Small intestine (tissue), 7 donors: ENCODE measurements around the gene NDFIP1. TPM values are rescaled to one million over a fixed set of nuclear protein-coding genes. Genes with fewer than 3 reads are reported as not detected.
A peak's percentile ranks its signal among the peaks of the same experiment; 100 is the strongest.
"Not testable (repeated sequence)": the region's sequence is repeated elsewhere in the genome, so short reads cannot be mapped to it uniquely, and the experiment has no call there.

Experiments used
- DNase-seq, 2 donors: peaks; one replicate each; pipeline versions ENCODE4 v3.0.0 to v3.0.0-alpha.2; 2013
- FAIRE-seq: peaks from 2 replicates; lab custom pipeline; 2012; peaks lifted over from hg19 to GRCh38; lab: Jason Lieb, UNC
- H3K27ac ChIP-seq, 3 donors: one replicate each; pipeline ENCODE4 v1.5.1; 2013; ENCODE audit warnings: low read length in 2 of 3, mild to moderate bottlenecking in 2 of 3, control low read depth in 1 of 3, inconsistent platforms in 1 of 3, low read depth in 1 of 3, moderate library complexity in 1 of 3
- H3K27me3 ChIP-seq, 3 donors: one replicate each; pipeline ENCODE4 v1.6.1; 2013; ENCODE audit warnings: low read length in 3 of 3, inconsistent platforms in 1 of 3; ENCODE audit not compliant: control insufficient read depth in 3 of 3, insufficient read depth in 3 of 3
- H3K36me3 ChIP-seq, 3 donors: one replicate each; pipeline ENCODE4 v1.6.1; 2013; ENCODE audit warnings: low read length in 3 of 3, inconsistent platforms in 1 of 3, low read depth in 1 of 3, mild to moderate bottlenecking in 1 of 3, moderate library complexity in 1 of 3; ENCODE audit not compliant: control insufficient read depth in 3 of 3, insufficient read depth in 2 of 3
- H3K4me1 ChIP-seq, 3 donors: one replicate each; pipeline ENCODE4 v1.6.1; 2013; ENCODE audit warnings: low read length in 2 of 3, inconsistent platforms in 1 of 3, low read depth in 1 of 3, mild to moderate bottlenecking in 1 of 3, moderate library complexity in 1 of 3; ENCODE audit not compliant: control insufficient read depth in 3 of 3, insufficient read depth in 2 of 3
- H3K4me3 ChIP-seq, 3 donors: one replicate each; pipeline ENCODE4 v1.5.1; 2013; ENCODE audit warnings: low read length in 3 of 3, control low read depth in 1 of 3, inconsistent platforms in 1 of 3, low read depth in 1 of 3, mild to moderate bottlenecking in 1 of 3, moderate library complexity in 1 of 3
- H3K9me3 ChIP-seq, 2 donors: one replicate each; pipeline ENCODE4 v1.6.1; 2013; ENCODE audit warnings: low read depth in 1 of 2, low read length in 1 of 2; ENCODE audit not compliant: control insufficient read depth in 2 of 2, insufficient read depth in 1 of 2
- WGBS, 3 donors: extraction: QIAGEN DNeasy Blood & Tissue Kit; methylation state at CpG; one replicate each; pipeline ENCODE4 v1.1.7; 2013; 5-methylcytosine and 5-hydroxymethylcytosine counted together
- polyA plus RNA-seq, 4 donors: library from polyadenylated mRNA; stranded (reverse) in 3 of 4; unstranded in 1 of 4; fragments of 200-250 nt in 3 of 4; fragments of 120-200 nt in 1 of 4; gene quantifications; one replicate each; pipeline versions ENCODE4 v1.2.1 to v1.2.3, GENCODE V29; 2013
- donor health status: healthy with polysubstance abuse.
- donor health status: control.
- donor health status: control.
- donor health status: Bipolar disorder and iron deficiency.
- donor health status: healthy.

NDFIP1 gene
- polyA plus RNA-seq, 4 donors = 28.9 to 63.4 (median 37.6) TPM

- WGBS, 3 donors = 85 to 87% (median 86%) methylated on average over 4 of the region's 4 CpGs
- FAIRE-seq = no peak
- DNase-seq = peak; percentile 79 to 81
- no peak overlapping the region for H3K27ac ChIP-seq
- H3K36me3 ChIP-seq = peaks cover 0 to 18% (median 7%) of the 10 kb centered on the region in 3 donors
- no peak overlapping the region for H3K4me3 ChIP-seq
- no peaks in the 10 kb centered on the region for H3K4me1 ChIP-seq
- H3K27me3 ChIP-seq = no peaks in the 10 kb centered on the region
- no peaks in the 10 kb centered on the region for H3K9me3 ChIP-seq
Observed at GRCh38 chr5:142145106-142145900, 36.7 kb downstream of the NDFIP1 start.

GRCh38 chr5:142149363-142149762 is 40.8 kb downstream of the NDFIP1 start:
- Histone ChIP-seq H3K9me3 (no peaks in the 10 kb centered on the region), H3K36me3 (peaks cover 0 to 7% (median 7%) of the 10 kb centered on the region in 3 donors), H3K27ac (no peak overlapping the region), H3K4me3 (no peak overlapping the region), H3K27me3 (no peaks in the 10 kb centered on the region), H3K4me1 (no peaks in the 10 kb centered on the region)
- WGBS, 3 donors = 59 to 79% (median 70%) methylated on average over 1 of the region's 1 CpG
- no peak for FAIRE-seq
- DNase-seq = no peak

GRCh38 chr5:142150431-142150830 is 41.9 kb downstream of the NDFIP1 start:
- whole genome bisulfite sequencing, 3 donors = 85 to 88% (median 86%) methylated on average over 8 of the region's 8 CpGs

GRCh38 chr5:142151436-142152383 is 43.1 kb downstream of the NDFIP1 start:
- Histone ChIP-seq H3K4me3 (no peak overlapping the region), H3K36me3 (peaks cover 0 to 4% (median 3%) of the 10 kb centered on the region in 3 donors), H3K27ac (no peak overlapping the region), H3K27me3 (no peaks in the 10 kb centered on the region), H3K9me3 (no peaks in the 10 kb centered on the region), H3K4me1 (no peaks in the 10 kb centered on the region)
- WGBS, 3 donors = 30 to 45% (median 38%) methylated on average over 3 of the region's 3 CpGs
- FAIRE-seq (peak; percentile 81), DNase-seq (peak; percentile 77 to 84)

More at GRCh38 chr5:142150431-142150830, 41.9 kb downstream of the NDFIP1 start:
- Histone ChIP-seq H3K9me3 (no peaks in the 10 kb centered on the region), H3K27me3 (no peaks in the 10 kb centered on the region), H3K36me3 (peaks cover 0 to 5% (median 4%) of the 10 kb centered on the region in 3 donors), H3K27ac (no peak overlapping the region), H3K4me1 (no peaks in the 10 kb centered on the region), H3K4me3 (no peak overlapping the region)
- DNase-seq (no peak), FAIRE-seq (no peak)

- Histone ChIP-seq H3K4me3 (no peak overlapping the region), H3K4me1 (no peaks in the 10 kb centered on the region), H3K36me3 (peaks cover 0 to 3% (median 2%) of the 10 kb centered on the region in 3 donors), H3K27me3 (no peaks in the 10 kb centered on the region), H3K9me3 (no peaks in the 10 kb centered on the region), H3K27ac (no peak overlapping the region)
- peak in 1 of 2 donors; percentile 46 for DNase-seq
- no peak for FAIRE-seq
- WGBS, 3 donors = 73 to 81% (median 77%) methylated on average over 1 of the region's 1 CpG
Observed at GRCh38 chr5:142152384-142152732, 43.8 kb downstream of the NDFIP1 start.

- H3K27ac ChIP-seq = peak overlapping the region in 1 of 3 donors; percentile 12
- no peak for FAIRE-seq
- H3K27me3 ChIP-seq = no peaks in the 10 kb centered on the region
- no peak overlapping the region for H3K4me3 ChIP-seq
- no peaks in the 10 kb centered on the region for H3K36me3 ChIP-seq
- H3K9me3 ChIP-seq = no peaks in the 10 kb centered on the region
- WGBS, 3 donors = 84 to 89% (median 85%) methylated on average over 12 of the region's 12 CpGs
- no peak for DNase-seq
- no peaks in the 10 kb centered on the region for H3K4me1 ChIP-seq
Observed at GRCh38 chr5:142153674-142154448, 45.3 kb downstream of the NDFIP1 start.

GRCh38 chr5:142154449-142154841 is 45.9 kb downstream of the NDFIP1 start:
- H3K9me3 ChIP-seq, H3K4me3 ChIP-seq, FAIRE-seq, DNase-seq, H3K36me3 ChIP-seq, H3K27ac ChIP-seq, H3K4me1 ChIP-seq, H3K27me3 ChIP-seq: not testable (repeated sequence)
- WGBS, 3 donors = 96 to 99% (median 97%) methylated on average over 9 to 12 of the region's 12 CpGs
